Measurements from ENCODE around the gene ZC3H18. TPM values are rescaled to one million over a fixed set of nuclear protein-coding genes. Genes with fewer than 3 reads are reported as not detected.

ZC3H18 gene
- total and polyA plus RNA-seq, 5 donors: 17.5 to 25.1 (median 19.6) TPM

GRCh38 chr16:88636488-88637265 is 66.5 kb downstream of the ZC3H18 start:
- no peak for ATAC-seq
- H3K4me1 ChIP-seq (ENCODE audit: control insufficient read depth, insufficient read depth, low read length): peaks cover 3% of the 10 kb centered on the region
- H3K27me3 ChIP-seq (ENCODE audit: control insufficient read depth, insufficient read depth): no peaks in the 10 kb centered on the region
- H3K9me3 ChIP-seq (ENCODE audit: control insufficient read depth, low read length): no peaks in the 10 kb centered on the region
- DNase-seq: peak in 1 of 3 donors; percentile 35
- 67% methylated on average over 23 of the region's 23 CpGs for WGBS
- no peak overlapping the region for H3K4me3 ChIP-seq (ENCODE audit: low read length)
- intact Hi-C loops (cut with DNase I): no loop called here
- H3K27ac ChIP-seq (ENCODE audit: low read length): no peak overlapping the region

- Histone ChIP-seq H3K27ac (ENCODE audit: low read length) (no peak within 1 kb of the TSS), H3K4me3 (ENCODE audit: low read length) (no peak within 1 kb of the TSS), H3K9me3 (ENCODE audit: control insufficient read depth, low read length) (no peaks in the 10 kb centered on the region), H3K27me3 (ENCODE audit: control insufficient read depth, insufficient read depth) (no peaks in the 10 kb centered on the region), H3K4me1 (ENCODE audit: control insufficient read depth, insufficient read depth, low read length) (peaks cover 3% of the 10 kb centered on the region)
- WGBS: 44% methylated on average over 27 of the region's 27 CpGs
- peak in 1 of 3 donors; percentile 39 for DNase-seq
- ATAC-seq: no peak
- intact Hi-C loops (cut with DNase I): no loop called here
Measured at GRCh38 chr16:88638323-88639230, 68.4 kb downstream of the ZC3H18 start, which contains the start of gene IL17C. IL17C (plus strand) TSS chr16:88638572; CDS start chr16:88638642, 70 bp downstream.

GRCh38 chr16:88639231-88640038 is 69.2 kb downstream of the ZC3H18 start:
- no peak overlapping the region for H3K27ac ChIP-seq (ENCODE audit: low read length)
- no peaks in the 10 kb centered on the region for H3K9me3 ChIP-seq (ENCODE audit: control insufficient read depth, low read length)
- no peaks in the 10 kb centered on the region for H3K27me3 ChIP-seq (ENCODE audit: control insufficient read depth, insufficient read depth)
- 27% methylated on average over 45 of the region's 45 CpGs for WGBS
- no peaks in the 10 kb centered on the region for H3K4me1 ChIP-seq (ENCODE audit: control insufficient read depth, insufficient read depth, low read length)
- no peak for ATAC-seq
- intact Hi-C loops (cut with DNase I): no loop called here
- peak in 1 of 3 donors; percentile 65 for DNase-seq
- H3K4me3 ChIP-seq (ENCODE audit: low read length): no peak overlapping the region

- no peak for DNase-seq
- no peak for ATAC-seq
- no peaks in the 10 kb centered on the region for H3K4me1 ChIP-seq (ENCODE audit: control insufficient read depth, insufficient read depth, low read length)
- no peaks in the 10 kb centered on the region for H3K9me3 ChIP-seq (ENCODE audit: control insufficient read depth, low read length)
- no peaks in the 10 kb centered on the region for H3K27me3 ChIP-seq (ENCODE audit: control insufficient read depth, insufficient read depth)
- no peak overlapping the region for H3K4me3 ChIP-seq (ENCODE audit: low read length)
- intact Hi-C loops (cut with DNase I): no loop called here
- H3K27ac ChIP-seq (ENCODE audit: low read length): no peak overlapping the region
- 47% methylated on average over 13 of the region's 13 CpGs for WGBS
Measured at GRCh38 chr16:88640039-88640495, 69.9 kb downstream of the ZC3H18 start.

GRCh38 chr16:88640498-88641247 is 70.5 kb downstream of the ZC3H18 start:
- no peak for ATAC-seq
- no peaks in the 10 kb centered on the region for H3K27me3 ChIP-seq (ENCODE audit: control insufficient read depth, insufficient read depth)

GRCh38 chr16:88642881-88643643 is 72.9 kb downstream of the ZC3H18 start:
- ATAC-seq: no peak

More at GRCh38 chr16:88640498-88641247, 70.5 kb downstream of the ZC3H18 start:
- intact Hi-C loops (cut with DNase I): no loop called here
- H3K9me3 ChIP-seq (ENCODE audit: control insufficient read depth, low read length): no peaks in the 10 kb centered on the region
- no peak overlapping the region for H3K27ac ChIP-seq (ENCODE audit: low read length)
- H3K4me1 ChIP-seq (ENCODE audit: control insufficient read depth, insufficient read depth, low read length): no peaks in the 10 kb centered on the region
- peak in 1 of 3 donors; percentile 38 for DNase-seq
- 63% methylated on average over 17 of the region's 17 CpGs for WGBS
- H3K4me3 ChIP-seq (ENCODE audit: low read length): no peak overlapping the region

GRCh38 chr16:88643644-88643932 is 73.4 kb downstream of the ZC3H18 start:
- intact Hi-C loops (cut with DNase I): no loop called here
- H3K9me3 ChIP-seq (ENCODE audit: control insufficient read depth, low read length): no peaks in the 10 kb centered on the region
- no peak overlapping the region for H3K27ac ChIP-seq (ENCODE audit: low read length)
- no peak overlapping the region for H3K4me3 ChIP-seq (ENCODE audit: low read length)
- DNase-seq (no peak), ATAC-seq (no peak)
- H3K4me1 ChIP-seq (ENCODE audit: control insufficient read depth, insufficient read depth, low read length): no peaks in the 10 kb centered on the region
- 91% methylated on average over 9 of the region's 9 CpGs for WGBS
- H3K27me3 ChIP-seq (ENCODE audit: control insufficient read depth, insufficient read depth): no peaks in the 10 kb centered on the region

More at GRCh38 chr16:88642881-88643643, 72.9 kb downstream of the ZC3H18 start:
- WGBS: 91% methylated on average over 58 of the region's 58 CpGs
- no peaks in the 10 kb centered on the region for H3K27me3 ChIP-seq (ENCODE audit: control insufficient read depth, insufficient read depth)
- no peaks in the 10 kb centered on the region for H3K4me1 ChIP-seq (ENCODE audit: control insufficient read depth, insufficient read depth, low read length)
- H3K4me3 ChIP-seq (ENCODE audit: low read length): no peak overlapping the region
- H3K27ac ChIP-seq (ENCODE audit: low read length): no peak overlapping the region
- H3K9me3 ChIP-seq (ENCODE audit: control insufficient read depth, low read length): no peaks in the 10 kb centered on the region
- DNase-seq: peak in 1 of 3 donors; percentile 59
- intact Hi-C loops (cut with DNase I): no loop called here

GRCh38 chr16:88645455-88645854 is 75.3 kb downstream of the ZC3H18 start:
- intact Hi-C loops (cut with DNase I): no loop called here
- H3K27me3 ChIP-seq (ENCODE audit: control insufficient read depth, insufficient read depth): no peaks in the 10 kb centered on the region
- no peaks in the 10 kb centered on the region for H3K4me1 ChIP-seq (ENCODE audit: control insufficient read depth, insufficient read depth, low read length)
- DNase-seq: no peak
- H3K9me3 ChIP-seq (ENCODE audit: control insufficient read depth, low read length): no peaks in the 10 kb centered on the region
- H3K27ac ChIP-seq (ENCODE audit: low read length): no peak overlapping the region
- H3K4me3 ChIP-seq (ENCODE audit: low read length): no peak overlapping the region
- WGBS: 94% methylated on average over 16 of the region's 16 CpGs
- ATAC-seq: no peak

- DNase-seq: peak in 2 of 3 donors; percentile 36 to 63
- Histone ChIP-seq H3K27me3 (ENCODE audit: control insufficient read depth, insufficient read depth) (no peaks in the 10 kb centered on the region), H3K4me3 (ENCODE audit: low read length) (no peak overlapping the region), H3K9me3 (ENCODE audit: control insufficient read depth, low read length) (no peaks in the 10 kb centered on the region), H3K27ac (ENCODE audit: low read length) (no peak overlapping the region), H3K4me1 (ENCODE audit: control insufficient read depth, insufficient read depth, low read length) (no peaks in the 10 kb centered on the region)
- ATAC-seq: no peak
- WGBS: 90% methylated on average over 23 of the region's 23 CpGs
- intact Hi-C loops (cut with DNase I): no loop called here
Measured at GRCh38 chr16:88645941-88646340, 75.7 kb downstream of the ZC3H18 start.

All from right cardiac atrium (tissue), 5 donors.